NT2/D1 (cell line): ENCODE data around the gene AGBL5.

Source experiments
- SUZ12 ChIP-seq: IDR thresholded peaks from 2 replicates; pipeline ENCODE4 v1.6.1; 2011; ENCODE audit not compliant: insufficient read length, insufficient read depth; ENCODE audit errors: extremely low read depth
- ZNF274 ChIP-seq: IDR thresholded peaks from 2 replicates; pipeline ENCODE4 v1.6.1; 2011; ENCODE audit warnings: mild to moderate bottlenecking, low read depth, low read length

- no peak for TF ChIP-seq ZNF274
- no peak for TF ChIP-seq SUZ12
Observed at GRCh38 chr2:27070653-27071276, 19.3 kb downstream of the AGBL5 start.
